IPS-18a (cell line): ENCODE results near the gene NQO2.

Experiments
- H3K27ac ChIP-seq: one replicate; pipeline ENCODE4 v1.5.1; 2013; ENCODE audit warnings: low read length
- H3K27me3 ChIP-seq: one replicate; pipeline ENCODE4 v1.6.1; 2013; ENCODE audit warnings: mild to moderate bottlenecking, low read length; ENCODE audit not compliant: control insufficient read depth, insufficient read depth
- H3K36me3 ChIP-seq: one replicate; pipeline ENCODE4 v1.6.1; 2013; ENCODE audit warnings: low read depth, low read length; ENCODE audit not compliant: control insufficient read depth
- H3K4me1 ChIP-seq: one replicate; pipeline ENCODE4 v1.6.1; 2013; ENCODE audit warnings: low read depth, low read length; ENCODE audit not compliant: control insufficient read depth
- H3K4me3 ChIP-seq: one replicate; pipeline ENCODE4 v1.5.1; 2013; ENCODE audit warnings: low read length
- H3K9ac ChIP-seq: one replicate; pipeline ENCODE4 v1.6.1; 2013; ENCODE audit warnings: mild to moderate bottlenecking, low read length, moderate library complexity
- H3K9me3 ChIP-seq: one replicate; pipeline ENCODE4 v1.6.1; 2013; ENCODE audit warnings: low read depth, low read length; ENCODE audit not compliant: control insufficient read depth

The NQO2 gene

GRCh38 chr6:2999618-3000557 lies at the start of gene NQO2:
Gene NQO2 (plus strand): TSS chr6:2999894. CDS start chr6:3006553, 6,659 bp downstream.
- peak within 1 kb of the TSS; percentile 86 for H3K9ac ChIP-seq
- no peak within 1 kb of the TSS for H3K27ac ChIP-seq
- H3K36me3 ChIP-seq = peaks cover 5% of the 10 kb centered on the region
- H3K9me3 ChIP-seq = no peaks in the 10 kb centered on the region
- peaks cover 4% of the 10 kb centered on the region for H3K27me3 ChIP-seq
- H3K4me1 ChIP-seq = peaks cover under 1% of the 10 kb centered on the region
- peak within 1 kb of the TSS; percentile 97 for H3K4me3 ChIP-seq

GRCh38 chr6:2950713-2951112 lies 49.0 kb upstream of the NQO2 start:
- H3K9ac ChIP-seq = no peak overlapping the region
- no peaks in the 10 kb centered on the region for H3K9me3 ChIP-seq
- H3K27ac ChIP-seq = no peak overlapping the region
- H3K27me3 ChIP-seq = no peaks in the 10 kb centered on the region
- no peaks in the 10 kb centered on the region for H3K36me3 ChIP-seq
- peaks cover 14% of the 10 kb centered on the region for H3K4me1 ChIP-seq
- no peak overlapping the region for H3K4me3 ChIP-seq

- Histone ChIP-seq H3K9ac (no peak overlapping the region), H3K36me3 (no peaks in the 10 kb centered on the region), H3K27me3 (no peaks in the 10 kb centered on the region), H3K27ac (no peak overlapping the region), H3K4me1 (peaks cover 14% of the 10 kb centered on the region), H3K4me3 (no peak overlapping the region), H3K9me3 (no peaks in the 10 kb centered on the region)
Observed at GRCh38 chr6:2951728-2952127, 48.0 kb upstream of the NQO2 start.

GRCh38 chr6:2952557-2953095 lies 47.1 kb upstream of the NQO2 start:
- Histone ChIP-seq H3K27me3 (no peaks in the 10 kb centered on the region), H3K9ac (no peak overlapping the region), H3K27ac (no peak overlapping the region), H3K4me3 (no peak overlapping the region), H3K36me3 (no peaks in the 10 kb centered on the region), H3K4me1 (peaks cover 14% of the 10 kb centered on the region), H3K9me3 (no peaks in the 10 kb centered on the region)

- no peaks in the 10 kb centered on the region for H3K27me3 ChIP-seq
- no peak overlapping the region for H3K9ac ChIP-seq
- no peak overlapping the region for H3K27ac ChIP-seq
- no peaks in the 10 kb centered on the region for H3K36me3 ChIP-seq
- no peaks in the 10 kb centered on the region for H3K9me3 ChIP-seq
- no peak overlapping the region for H3K4me3 ChIP-seq
- peaks cover 14% of the 10 kb centered on the region for H3K4me1 ChIP-seq
Observed at GRCh38 chr6:2953098-2953497, 46.6 kb upstream of the NQO2 start.

GRCh38 chr6:2956930-2957685 lies 42.6 kb upstream of the NQO2 start:
- no peaks in the 10 kb centered on the region for H3K9me3 ChIP-seq
- no peaks in the 10 kb centered on the region for H3K36me3 ChIP-seq
- no peak overlapping the region for H3K27ac ChIP-seq
- H3K4me3 ChIP-seq = no peak overlapping the region
- peaks cover 26% of the 10 kb centered on the region for H3K4me1 ChIP-seq
- H3K27me3 ChIP-seq = no peaks in the 10 kb centered on the region
- no peak overlapping the region for H3K9ac ChIP-seq

GRCh38 chr6:2957696-2958330 lies 41.9 kb upstream of the NQO2 start:
- Histone ChIP-seq H3K4me1 (peaks cover 22% of the 10 kb centered on the region), H3K9ac (no peak overlapping the region), H3K27ac (no peak overlapping the region), H3K9me3 (no peaks in the 10 kb centered on the region), H3K27me3 (no peaks in the 10 kb centered on the region), H3K36me3 (no peaks in the 10 kb centered on the region), H3K4me3 (no peak overlapping the region)

- Histone ChIP-seq H3K27ac (no peak overlapping the region), H3K4me1 (peaks cover 18% of the 10 kb centered on the region), H3K4me3 (no peak overlapping the region), H3K9me3 (no peaks in the 10 kb centered on the region), H3K9ac (no peak overlapping the region), H3K27me3 (no peaks in the 10 kb centered on the region), H3K36me3 (no peaks in the 10 kb centered on the region)
Observed at GRCh38 chr6:2958331-2958711, 41.4 kb upstream of the NQO2 start.

- no peaks in the 10 kb centered on the region for H3K36me3 ChIP-seq
- H3K9me3 ChIP-seq = no peaks in the 10 kb centered on the region
- H3K4me1 ChIP-seq = peaks cover 18% of the 10 kb centered on the region
- no peak overlapping the region for H3K9ac ChIP-seq
- no peak overlapping the region for H3K27ac ChIP-seq
- H3K4me3 ChIP-seq = no peak overlapping the region
- H3K27me3 ChIP-seq = no peaks in the 10 kb centered on the region
Observed at GRCh38 chr6:2958776-2959175, 40.9 kb upstream of the NQO2 start.

- Histone ChIP-seq H3K4me3 (no peak overlapping the region), H3K9me3 (no peaks in the 10 kb centered on the region), H3K27ac (no peak overlapping the region), H3K4me1 (peaks cover 18% of the 10 kb centered on the region), H3K9ac (no peak overlapping the region), H3K27me3 (no peaks in the 10 kb centered on the region), H3K36me3 (no peaks in the 10 kb centered on the region)
Observed at GRCh38 chr6:2959909-2960719, 39.6 kb upstream of the NQO2 start.
